22Rv1 (cell line): ENCODE data around the gene TXN.

Experiments
- ZFX ChIP-seq: fragments of 450-650 bp; IDR thresholded peaks from 2 replicates; pipeline ENCODE4 v1.6.1; 2017; ENCODE audit warnings: antibody characterized with exemption, borderline replicate concordance
- TF ChIP-seq, protein P1 (sequence below): fragments of 450-650 bp; IDR thresholded peaks from 2 replicates; pipeline ENCODE4 v1.5.1; 2017; ENCODE audit warnings: mild to moderate bottlenecking

DNA sequence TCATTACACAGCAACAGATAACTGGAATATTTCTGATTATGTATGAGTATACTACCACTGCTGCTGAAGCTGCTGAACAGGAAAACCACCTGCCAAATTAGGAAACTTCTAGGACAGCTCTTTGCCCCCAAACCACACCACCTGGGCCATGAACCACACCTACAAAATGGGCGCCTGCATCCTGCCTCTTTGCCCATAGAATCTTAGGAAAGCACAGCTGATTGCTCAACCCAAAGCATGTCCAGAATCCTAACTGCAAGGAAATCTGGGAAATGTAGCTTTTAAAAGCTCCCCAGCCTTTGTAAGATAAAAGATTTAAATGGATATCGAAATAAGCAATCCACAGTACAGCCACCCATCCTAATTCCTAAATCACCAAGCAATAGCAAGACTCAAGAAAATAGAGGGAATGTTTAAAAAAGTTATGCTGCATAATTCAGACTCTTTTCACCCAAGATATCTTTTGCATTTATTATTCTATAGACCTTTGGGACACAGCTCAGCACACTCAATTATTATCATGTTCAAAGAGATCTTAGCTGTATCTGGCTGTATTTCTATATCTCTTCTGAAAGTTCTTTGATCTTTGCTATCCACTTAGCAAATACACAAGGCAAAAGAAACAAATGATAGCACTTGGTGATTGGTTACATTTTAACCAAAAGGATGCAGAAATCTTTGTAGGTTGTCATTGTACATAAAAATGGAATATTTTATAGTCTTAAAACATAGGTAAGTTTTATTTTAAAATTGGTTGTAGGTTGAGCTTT is 41.5 kb downstream of the TXN start:
- TF ChIP-seq, protein P1, sequence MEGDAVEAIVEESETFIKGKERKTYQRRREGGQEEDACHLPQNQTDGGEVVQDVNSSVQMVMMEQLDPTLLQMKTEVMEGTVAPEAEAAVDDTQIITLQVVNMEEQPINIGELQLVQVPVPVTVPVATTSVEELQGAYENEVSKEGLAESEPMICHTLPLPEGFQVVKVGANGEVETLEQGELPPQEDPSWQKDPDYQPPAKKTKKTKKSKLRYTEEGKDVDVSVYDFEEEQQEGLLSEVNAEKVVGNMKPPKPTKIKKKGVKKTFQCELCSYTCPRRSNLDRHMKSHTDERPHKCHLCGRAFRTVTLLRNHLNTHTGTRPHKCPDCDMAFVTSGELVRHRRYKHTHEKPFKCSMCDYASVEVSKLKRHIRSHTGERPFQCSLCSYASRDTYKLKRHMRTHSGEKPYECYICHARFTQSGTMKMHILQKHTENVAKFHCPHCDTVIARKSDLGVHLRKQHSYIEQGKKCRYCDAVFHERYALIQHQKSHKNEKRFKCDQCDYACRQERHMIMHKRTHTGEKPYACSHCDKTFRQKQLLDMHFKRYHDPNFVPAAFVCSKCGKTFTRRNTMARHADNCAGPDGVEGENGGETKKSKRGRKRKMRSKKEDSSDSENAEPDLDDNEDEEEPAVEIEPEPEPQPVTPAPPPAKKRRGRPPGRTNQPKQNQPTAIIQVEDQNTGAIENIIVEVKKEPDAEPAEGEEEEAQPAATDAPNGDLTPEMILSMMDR, result no peak
- TF ChIP-seq ZFX, result no peak
